AG04450 (cell line): ENCODE measurements around the gene SMIM1. TPM values are rescaled to one million over a fixed set of nuclear protein-coding genes. Genes with fewer than 3 reads are reported as not detected.
A peak's percentile ranks its signal among the peaks of the same experiment; 100 is the strongest.

Source experiments
- CTCF ChIA-PET: fragments of 300-600, 350-600 bp; formaldehyde crosslinking; extraction: SDS; loops from one replicate; lab custom pipeline; 2022; ENCODE audit warnings: antibody characterized with exemption, inconsistent platforms; lab: Charles Lee
- POLR2A ChIA-PET: fragments of 350-600 bp; formaldehyde crosslinking; extraction: SDS; loops from one replicate; lab custom pipeline; 2021; ENCODE audit warnings: antibody characterized with exemption, inconsistent platforms; lab: Yijun Ruan, JAX
- DNase-seq: peaks from one replicate; pipeline ENCODE4 v3.0.0-alpha.2; 2011; ENCODE audit warnings: low read depth, low spot score
- H3K27ac ChIP-seq: one replicate; pipeline ENCODE4 v1.5.1; 2012; ENCODE audit warnings: low read depth, low read length, control low read depth
- H3K27me3 ChIP-seq: one replicate; pipeline ENCODE4 v1.6.0; 2012; ENCODE audit warnings: low read length; ENCODE audit not compliant: control insufficient read depth, insufficient read depth
- H3K4me3 ChIP-seq: 2 replicates; pipeline ENCODE4 v1.5.1; 2011; ENCODE audit warnings: mild to moderate bottlenecking, low read depth, low read length, control low read depth
- H3K9me3 ChIP-seq: 2 replicates; pipeline ENCODE4 v1.5.1; 2012; ENCODE audit warnings: low read length; ENCODE audit not compliant: control insufficient read depth, insufficient read depth
- CTCF ChIP-seq: IDR thresholded peaks from 2 replicates; pipeline ENCODE4 v1.5.1; 2011; ENCODE audit warnings: low read depth, low read length, control low read depth, inconsistent platforms
- polyA plus RNA-seq: library from polyadenylated mRNA; depleted of rRNA; stranded (reverse); fragments of >200 nt; gene quantifications from 2 replicates; pipeline ENCODE4 v1.2.3, GENCODE V29; 2011

Gene SMIM1
- polyA plus RNA-seq, 1 experiment, result 1.1 TPM

- ChIA-PET CTCF (no interaction called here), POLR2A (interaction anchor here (1.2 kb wide), 1 partner anchor 21 kb away, joined by 3 read pairs; the partner anchor contains the start of gene LRRC47)
Measured at GRCh38 chr1:3774946-3775489, 2.5 kb downstream of the SMIM1 start.

DNA sequence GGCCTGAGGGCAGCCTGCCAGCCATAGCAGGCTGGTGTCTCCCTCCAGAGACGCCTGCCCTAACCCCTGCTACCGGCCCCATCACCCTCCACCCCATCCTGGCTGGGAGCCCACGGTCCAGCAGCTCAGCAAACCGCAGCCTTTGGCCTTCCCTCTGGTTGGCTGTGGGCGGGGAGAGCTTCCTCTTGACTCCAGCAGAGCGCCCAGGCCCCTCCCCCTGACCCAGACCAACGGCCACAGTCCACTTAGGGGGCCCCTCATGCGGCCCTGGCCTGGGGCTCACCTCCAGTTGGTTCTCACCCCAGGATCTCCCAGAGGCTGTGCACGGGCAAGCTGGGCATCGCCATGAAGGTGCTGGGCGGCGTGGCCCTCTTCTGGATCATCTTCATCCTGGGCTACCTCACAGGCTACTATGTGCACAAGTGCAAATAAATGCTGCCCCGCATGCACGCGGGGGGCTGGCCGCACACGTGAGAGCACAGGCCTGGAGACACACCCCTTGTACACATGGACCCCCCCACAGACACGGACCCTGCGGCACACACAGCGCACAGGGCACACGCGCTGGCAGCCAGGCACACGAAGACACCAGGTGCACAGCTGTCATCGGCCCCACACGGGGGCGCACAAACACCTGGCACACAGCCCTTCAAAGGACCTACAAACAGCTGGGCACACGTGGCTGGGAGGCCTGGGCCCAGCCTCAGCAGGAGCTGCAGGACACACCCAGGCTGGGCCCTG lies 3.1 kb downstream of the SMIM1 start:
- Histone ChIP-seq H3K27me3 (peaks cover 2% of the 10 kb centered on the region), H3K4me3 (no peak overlapping the region), H3K27ac (no peak overlapping the region), H3K9me3 (no peaks in the 10 kb centered on the region; the same call in 1 of the 2 replicates)
- no peak for TF ChIP-seq CTCF
- DNase-seq, result peak; percentile 20
- ChIA-PET POLR2A (interaction anchor here (1.2 kb wide), 1 partner anchor 21 kb away, joined by 3 read pairs; the partner anchor contains the start of gene LRRC47), CTCF (interaction anchor here (0.7 to 0.8 kb wide), 2 partner anchors 15 to 18 kb away, joined by 3 read pairs; no protein-coding TSS in a partner anchor)

More at GRCh38 chr1:3774946-3775489, 2.5 kb downstream of the SMIM1 start:
- no peaks in the 10 kb centered on the region; the same call in 1 of the 2 replicates for H3K9me3 ChIP-seq
- no peak overlapping the region for H3K27ac ChIP-seq
- TF ChIP-seq CTCF, result no peak
- DNase-seq, result no peak
- peaks cover 3% of the 10 kb centered on the region for H3K27me3 ChIP-seq
- no peak overlapping the region for H3K4me3 ChIP-seq

GRCh38 chr1:3776231-3776961 lies 3.8 kb downstream of the SMIM1 start:
- ChIA-PET POLR2A (interaction anchor here (1.2 kb wide), 1 partner anchor 20 kb away, joined by 3 read pairs; the partner anchor contains the start of gene LRRC47), CTCF (interaction anchor here (0.7 to 0.8 kb wide), 2 partner anchors 15 to 17 kb away, joined by 3 read pairs; no protein-coding TSS in a partner anchor)
- Histone ChIP-seq H3K9me3 (no peaks in the 10 kb centered on the region; the same call in 1 of the 2 replicates), H3K4me3 (no peak overlapping the region), H3K27me3 (no peaks in the 10 kb centered on the region), H3K27ac (no peak overlapping the region)
- no peak for TF ChIP-seq CTCF
- DNase-seq, result no peak

- no peak for DNase-seq
- CTCF ChIA-PET, result no interaction called here
- Histone ChIP-seq H3K27ac (no peak overlapping the region), H3K27me3 (no peaks in the 10 kb centered on the region), H3K4me3 (no peak overlapping the region), H3K9me3 (no peaks in the 10 kb centered on the region; the same call in 1 of the 2 replicates)
- POLR2A ChIA-PET, result no interaction called here
- TF ChIP-seq CTCF, result no peak
Measured at GRCh38 chr1:3777078-3777547, 4.6 kb downstream of the SMIM1 start.
